MM.1S (cell line): ENCODE data around the gene UACA.
"Not testable (repeated sequence)": the region's sequence is repeated elsewhere in the genome, so short reads cannot be mapped to it uniquely, and the experiment has no call there.

Source experiments
- DNase-seq: peaks from one replicate; pipeline ENCODE4 v3.0.0-alpha.2; 2015
- H2AFZ ChIP-seq: fragments of 300-600 bp; sonication (generic); 2 replicates; pipeline ENCODE4 v1.6.0; 2016; ENCODE audit warnings: antibody characterized with exemption, low read length
- H3F3A ChIP-seq: fragments of 300-600 bp; sonication (generic); 2 replicates; pipeline ENCODE4 v1.6.1; 2016; ENCODE audit warnings: mild to moderate bottlenecking, antibody characterized with exemption, low read length, moderate library complexity, mixed read lengths; ENCODE audit not compliant: insufficient read depth
- H3K27ac ChIP-seq: fragments of 300-600 bp; sonication (generic); 2 replicates; pipeline ENCODE4 v1.5.1; 2016; ENCODE audit warnings: mild to moderate bottlenecking, low read length
- H3K27me3 ChIP-seq: fragments of 300-600 bp; sonication (generic); replicated peaks from 2 replicates; pipeline ENCODE4 v1.6.0; 2016; ENCODE audit warnings: low read length; ENCODE audit not compliant: insufficient read depth
- H3K36me3 ChIP-seq: fragments of 300-600 bp; sonication (generic); replicated peaks from 2 replicates; pipeline ENCODE4 v1.6.1; 2016; ENCODE audit warnings: mild to moderate bottlenecking, low read length, mixed read lengths; ENCODE audit not compliant: insufficient read depth
- H3K4me1 ChIP-seq: fragments of 300-600 bp; sonication (generic); 2 replicates; pipeline ENCODE4 v1.6.1; 2016; ENCODE audit warnings: low read length, mixed read lengths
- H3K4me2 ChIP-seq: fragments of 300-600 bp; sonication (generic); 2 replicates; pipeline ENCODE4 v1.6.0; 2016; ENCODE audit warnings: low read depth, low read length
- H3K4me3 ChIP-seq: fragments of 300-600 bp; sonication (generic); 2 replicates; pipeline ENCODE4 v1.5.1; 2016; ENCODE audit warnings: low read length, mixed read lengths
- H3K79me2 ChIP-seq: fragments of 300-600 bp; sonication (generic); 2 replicates; pipeline ENCODE4 v1.6.1; 2016; ENCODE audit warnings: mixed run types, low read length, mixed read lengths
- H3K9ac ChIP-seq: fragments of 300-600 bp; sonication (generic); 2 replicates; pipeline ENCODE4 v1.6.1; 2016; ENCODE audit warnings: low read length, mixed read lengths
- H3K9me2 ChIP-seq: fragments of 300-600 bp; sonication (generic); replicated peaks from 2 replicates; pipeline ENCODE4 v1.6.1; 2016; ENCODE audit warnings: mild to moderate bottlenecking, low read length, mixed read lengths; ENCODE audit not compliant: insufficient read depth
- H3K9me3 ChIP-seq: fragments of 300-600 bp; sonication (generic); replicated peaks from 2 replicates; pipeline ENCODE4 v1.6.1; 2016; ENCODE audit warnings: mild to moderate bottlenecking, low read length, mixed read lengths; ENCODE audit not compliant: insufficient read depth
- H4K20me1 ChIP-seq: fragments of 300-600 bp; sonication (generic); 2 replicates; pipeline ENCODE4 v1.6.1; 2016; ENCODE audit warnings: mild to moderate bottlenecking, low read length, moderate library complexity, mixed read lengths; ENCODE audit not compliant: insufficient read depth
- EZH2 ChIP-seq: fragments of 300-600 bp; sonication (generic); optimal IDR thresholded peaks from 2 replicates; pipeline ENCODE3; 2017; ENCODE audit warnings: low read depth, mild to moderate bottlenecking, antibody characterized with exemption, low read length, mixed read lengths
- EZH2phosphoT487 ChIP-seq: fragments of 300-600 bp; sonication (generic); IDR thresholded peaks from 2 replicates; pipeline ENCODE4 v1.6.1; 2018; ENCODE audit warnings: antibody characterized with exemption, low read length
- TF ChIP-seq, protein P1 (sequence below): fragments of 300-600 bp; sonication (generic); IDR thresholded peaks from 2 replicates; pipeline ENCODE4 v1.5.1; 2016; ENCODE audit warnings: antibody characterized with exemption, low read length, mixed read lengths

The UACA gene

DNA sequence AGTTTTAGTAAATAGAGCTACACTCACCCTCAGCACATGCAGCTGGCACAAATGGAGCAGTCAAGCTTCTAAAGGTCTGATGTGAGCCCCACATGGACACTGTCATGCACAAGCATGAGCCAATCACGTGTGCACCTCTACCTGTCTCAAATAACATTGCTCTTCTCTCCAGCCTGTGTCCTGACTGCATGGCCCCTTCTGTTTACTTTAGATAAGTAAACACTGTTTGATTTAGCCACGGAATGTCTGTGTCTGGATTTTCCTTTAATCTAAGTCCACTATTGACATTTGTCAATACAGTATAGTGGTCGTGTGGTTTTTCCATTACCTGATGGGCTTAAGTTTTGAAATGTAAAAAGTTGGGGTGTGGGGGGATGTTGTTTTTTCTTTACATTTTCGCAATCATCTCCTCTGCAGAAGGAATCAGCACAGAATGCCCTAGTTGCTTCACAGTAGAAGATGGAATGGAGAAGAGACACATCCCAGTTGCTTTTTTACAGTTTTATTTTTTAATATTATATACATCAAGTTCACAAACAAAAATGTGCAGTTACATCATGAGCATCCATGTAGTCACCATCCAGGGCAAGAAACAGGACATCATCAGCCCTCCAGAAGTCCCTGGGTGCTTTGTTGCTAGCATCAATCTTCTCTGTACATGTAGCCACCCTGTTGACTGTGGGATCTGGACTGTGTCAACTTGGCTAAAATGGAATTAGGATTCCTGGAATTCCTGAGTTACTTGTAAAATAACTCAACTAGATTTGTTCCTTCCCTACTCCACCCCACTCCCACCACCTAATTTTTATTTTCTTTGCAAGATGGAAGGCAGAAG is 146.1 kb downstream of the UACA start:
- no peaks in the 10 kb centered on the region for H3F3A ChIP-seq
- DNase-seq: no peak
- H2AFZ ChIP-seq: no peak overlapping the region

DNA sequence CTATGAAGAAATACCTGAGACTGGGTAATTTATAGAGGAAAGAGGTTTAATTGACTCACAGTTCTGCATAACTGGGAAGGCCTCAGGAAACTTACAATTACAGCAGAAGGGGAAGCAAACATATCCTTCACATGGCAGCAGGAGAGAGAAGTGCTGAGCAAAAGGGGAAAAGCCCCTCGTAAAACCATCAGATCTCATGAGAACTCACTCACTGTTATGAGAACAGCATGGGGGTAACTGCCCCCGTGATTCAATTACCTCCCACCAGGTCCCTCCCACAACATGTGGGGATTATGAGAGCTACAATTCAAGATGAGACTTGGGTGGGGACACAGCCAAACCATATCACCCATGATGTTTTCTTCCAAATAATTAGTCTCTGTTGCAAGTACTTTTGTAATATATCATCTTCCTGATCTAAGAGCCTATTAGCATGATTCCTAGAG is 147.0 kb downstream of the UACA start:
- DNase-seq, H2AFZ ChIP-seq, H3K4me1 ChIP-seq, H3K27me3 ChIP-seq, H3K9ac ChIP-seq, H3K4me2 ChIP-seq, H3K36me3 ChIP-seq, H3K27ac ChIP-seq, H4K20me1 ChIP-seq, H3K4me3 ChIP-seq, H3K9me2 ChIP-seq, H3K79me2 ChIP-seq, H3K9me3 ChIP-seq, H3F3A ChIP-seq: not testable (repeated sequence)

More for the DNA sequence above, 146.1 kb downstream of the UACA start:
- Histone ChIP-seq H3K4me1 (no peaks in the 10 kb centered on the region), H3K4me2 (no peak overlapping the region), H3K79me2 (no peaks in the 10 kb centered on the region), H3K4me3 (no peak overlapping the region), H3K27me3 (no peaks in the 10 kb centered on the region), H4K20me1 (no peaks in the 10 kb centered on the region), H3K9me2 (no peaks in the 10 kb centered on the region), H3K9me3 (no peaks in the 10 kb centered on the region), H3K36me3 (no peaks in the 10 kb centered on the region), H3K27ac (no peak overlapping the region), H3K9ac (no peak overlapping the region)
- TF ChIP-seq, protein P1, sequence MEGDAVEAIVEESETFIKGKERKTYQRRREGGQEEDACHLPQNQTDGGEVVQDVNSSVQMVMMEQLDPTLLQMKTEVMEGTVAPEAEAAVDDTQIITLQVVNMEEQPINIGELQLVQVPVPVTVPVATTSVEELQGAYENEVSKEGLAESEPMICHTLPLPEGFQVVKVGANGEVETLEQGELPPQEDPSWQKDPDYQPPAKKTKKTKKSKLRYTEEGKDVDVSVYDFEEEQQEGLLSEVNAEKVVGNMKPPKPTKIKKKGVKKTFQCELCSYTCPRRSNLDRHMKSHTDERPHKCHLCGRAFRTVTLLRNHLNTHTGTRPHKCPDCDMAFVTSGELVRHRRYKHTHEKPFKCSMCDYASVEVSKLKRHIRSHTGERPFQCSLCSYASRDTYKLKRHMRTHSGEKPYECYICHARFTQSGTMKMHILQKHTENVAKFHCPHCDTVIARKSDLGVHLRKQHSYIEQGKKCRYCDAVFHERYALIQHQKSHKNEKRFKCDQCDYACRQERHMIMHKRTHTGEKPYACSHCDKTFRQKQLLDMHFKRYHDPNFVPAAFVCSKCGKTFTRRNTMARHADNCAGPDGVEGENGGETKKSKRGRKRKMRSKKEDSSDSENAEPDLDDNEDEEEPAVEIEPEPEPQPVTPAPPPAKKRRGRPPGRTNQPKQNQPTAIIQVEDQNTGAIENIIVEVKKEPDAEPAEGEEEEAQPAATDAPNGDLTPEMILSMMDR: no peak
- TF ChIP-seq EZH2: no peak
- TF ChIP-seq EZH2phosphoT487: no peak

DNA sequence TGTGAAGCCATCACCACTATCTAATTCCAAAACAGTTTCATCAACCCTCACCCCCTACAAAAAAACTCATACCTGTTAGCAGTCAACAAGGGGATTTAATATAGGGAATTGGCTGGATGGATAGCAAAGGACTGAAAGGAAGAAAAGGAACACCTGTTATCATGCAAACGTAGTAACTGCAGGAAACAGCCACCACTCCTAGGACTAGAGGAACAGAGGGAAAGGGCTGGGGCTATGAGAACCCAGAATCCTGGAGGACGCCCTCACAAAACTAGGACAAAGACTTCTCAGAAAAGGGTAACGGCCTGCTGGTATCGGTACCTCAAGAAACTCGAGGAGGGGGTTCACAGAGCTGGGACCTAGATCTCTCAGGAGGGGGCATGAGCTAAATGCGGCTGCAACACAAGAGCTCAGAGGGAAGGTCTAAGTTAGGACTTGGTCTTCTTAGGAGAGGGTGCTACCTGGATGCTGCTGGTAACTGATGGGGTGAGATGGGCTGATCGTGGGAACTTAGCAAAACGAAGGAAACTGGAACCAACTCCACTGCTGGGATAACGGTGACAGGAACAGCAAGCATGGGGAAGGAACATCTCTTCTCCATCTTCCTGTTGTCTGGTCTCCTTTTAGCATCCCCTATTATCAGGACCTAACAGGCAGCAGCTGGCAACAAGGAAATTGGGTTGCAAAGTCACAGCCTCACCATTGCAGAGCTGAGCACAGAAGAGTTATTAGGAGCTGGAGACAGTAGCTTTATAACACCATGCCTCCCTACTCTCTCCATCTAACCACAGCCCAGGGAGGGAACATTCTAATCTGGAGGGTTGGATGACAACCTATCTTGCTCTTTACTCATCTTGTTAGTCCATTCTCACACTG is 147.7 kb downstream of the UACA start:
- Histone ChIP-seq H3K79me2 (no peaks in the 10 kb centered on the region), H3K4me3 (no peak overlapping the region), H4K20me1 (no peaks in the 10 kb centered on the region), H3F3A (no peaks in the 10 kb centered on the region), H2AFZ (no peak overlapping the region), H3K4me1 (no peaks in the 10 kb centered on the region), H3K27ac (no peak overlapping the region), H3K36me3 (no peaks in the 10 kb centered on the region), H3K9me2 (no peaks in the 10 kb centered on the region), H3K4me2 (no peak overlapping the region), H3K9ac (no peak overlapping the region), H3K9me3 (no peaks in the 10 kb centered on the region), H3K27me3 (no peaks in the 10 kb centered on the region)
- TF ChIP-seq EZH2 (no peak), EZH2phosphoT487 (no peak)
- TF ChIP-seq, protein P1: no peak
- DNase-seq: no peak
